Right renal cortex interstitium (tissue), 3 donors: ENCODE measurements around the gene IFI35. TPM values are rescaled to one million over a fixed set of nuclear protein-coding genes. Genes with fewer than 3 reads are reported as not detected.
"Not testable (repeated sequence)": the region's sequence is repeated elsewhere in the genome, so short reads cannot be mapped to it uniquely, and the experiment has no call there.

ENCODE experiments used
- DNase-seq, 3 donors: peaks; one replicate each; pipeline ENCODE4 v3.0.0-alpha.2; 2013; ENCODE audit warnings: low read depth in 3 of 3, low spot score in 2 of 3
- polyA plus RNA-seq, 3 donors: library from polyadenylated mRNA; unstranded; fragments of 120-200 nt; gene quantifications; one replicate each; pipeline ENCODE4 v1.2.1, GENCODE V29; 2013; ENCODE audit not compliant: insufficient read length in 3 of 3

IFI35 gene
- polyA plus RNA-seq, 3 donors, result 9.2 to 12.7 (median 10.5) TPM

- no peak for DNase-seq
Measured at GRCh38 chr17:42997390-42997983, 9.1 kb upstream of the IFI35 start.

DNA sequence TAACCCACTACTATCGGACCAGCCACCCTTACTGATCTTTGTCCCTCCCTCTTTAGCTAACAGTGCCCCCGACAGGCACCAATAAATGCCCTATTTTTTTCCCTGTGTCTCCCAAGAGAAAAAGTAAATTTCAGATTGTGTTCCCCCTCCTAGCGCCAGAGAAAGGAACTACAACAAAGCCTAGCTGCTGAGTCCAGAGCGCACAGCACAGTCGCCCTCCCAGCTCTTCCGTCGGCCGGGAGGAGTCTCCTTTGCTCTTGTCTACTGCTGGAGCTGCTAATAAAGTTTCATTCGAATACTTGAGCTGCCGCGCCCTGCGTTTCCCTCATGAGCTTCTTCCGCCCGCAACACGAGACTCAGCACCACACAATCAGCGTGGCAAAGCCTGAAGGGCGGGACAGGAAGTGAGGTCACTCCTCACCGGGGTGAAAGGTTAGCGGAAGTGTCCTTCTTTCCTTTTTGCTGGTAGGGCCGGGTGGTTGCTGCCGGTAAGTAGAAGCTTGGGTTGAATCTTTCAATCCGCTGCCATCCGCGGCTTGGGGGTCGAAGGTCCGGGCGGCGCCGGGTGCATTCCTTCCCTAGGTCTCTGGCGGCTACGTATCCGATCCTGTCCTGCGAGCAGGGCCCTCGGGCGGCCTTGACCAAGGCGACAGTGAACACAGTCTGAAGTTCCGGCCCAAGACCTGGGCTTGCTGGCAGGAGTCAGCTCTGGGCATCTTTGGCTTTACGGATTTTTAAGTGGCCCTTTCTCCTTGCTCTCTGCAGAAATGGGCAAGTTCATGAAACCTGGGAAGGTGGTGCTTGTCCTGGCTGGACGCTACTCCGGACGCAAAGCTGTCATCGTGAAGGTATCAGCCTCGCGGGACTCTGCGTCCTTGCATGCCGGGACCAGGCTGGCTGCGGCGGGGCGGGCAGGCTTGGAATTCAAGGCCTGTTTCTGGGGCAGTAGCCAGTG is 8.3 kb upstream of the IFI35 start, which contains the start of gene RPL27:
Gene RPL27, plus strand, starts transcription at position 436 of the 955 bp plus-strand sequence. Its CDS starts 332 bp downstream, at position 768.
- peak; percentile 99 to 100 (median 100) for DNase-seq

- no peak for DNase-seq
Measured at GRCh38 chr17:42999003-42999525, 7.5 kb upstream of the IFI35 start.

GRCh38 chr17:43000894-43001293 is 5.7 kb upstream of the IFI35 start:
- DNase-seq, result not testable (repeated sequence)

DNA sequence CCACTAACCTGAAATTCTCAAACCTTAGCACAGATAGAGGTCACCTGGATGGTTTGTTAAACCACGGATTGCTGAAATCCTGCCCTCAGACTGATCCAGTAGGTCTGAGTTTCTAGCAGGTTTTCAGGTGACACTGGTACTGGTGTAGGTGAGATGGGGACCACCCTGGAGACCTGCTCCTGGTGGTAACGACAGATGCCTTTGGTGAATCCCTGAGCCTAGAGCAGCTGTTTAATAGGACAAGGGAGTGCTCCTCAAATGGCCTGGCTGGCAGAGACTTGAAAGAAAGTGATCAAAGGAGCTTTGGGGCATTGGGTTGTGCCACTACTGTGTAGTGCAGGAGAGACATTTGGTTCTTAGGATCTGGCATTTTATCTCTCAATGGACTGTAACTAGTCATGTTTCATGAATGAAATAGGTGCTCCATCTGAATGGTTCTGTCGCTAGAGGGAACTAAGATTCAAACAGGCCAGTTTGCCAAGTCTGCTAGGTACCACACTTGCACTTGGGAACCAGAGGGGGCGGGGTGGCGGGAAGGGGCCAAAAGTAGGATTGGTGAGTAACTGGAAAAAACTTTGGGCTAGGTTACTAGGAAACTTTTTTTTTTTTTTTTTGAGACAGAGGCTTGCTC is 2.9 kb upstream of the IFI35 start:
- DNase-seq, result no peak

GRCh38 chr17:43010667-43011308 is 4.2 kb downstream of the IFI35 start:
- no peak for DNase-seq

DNA sequence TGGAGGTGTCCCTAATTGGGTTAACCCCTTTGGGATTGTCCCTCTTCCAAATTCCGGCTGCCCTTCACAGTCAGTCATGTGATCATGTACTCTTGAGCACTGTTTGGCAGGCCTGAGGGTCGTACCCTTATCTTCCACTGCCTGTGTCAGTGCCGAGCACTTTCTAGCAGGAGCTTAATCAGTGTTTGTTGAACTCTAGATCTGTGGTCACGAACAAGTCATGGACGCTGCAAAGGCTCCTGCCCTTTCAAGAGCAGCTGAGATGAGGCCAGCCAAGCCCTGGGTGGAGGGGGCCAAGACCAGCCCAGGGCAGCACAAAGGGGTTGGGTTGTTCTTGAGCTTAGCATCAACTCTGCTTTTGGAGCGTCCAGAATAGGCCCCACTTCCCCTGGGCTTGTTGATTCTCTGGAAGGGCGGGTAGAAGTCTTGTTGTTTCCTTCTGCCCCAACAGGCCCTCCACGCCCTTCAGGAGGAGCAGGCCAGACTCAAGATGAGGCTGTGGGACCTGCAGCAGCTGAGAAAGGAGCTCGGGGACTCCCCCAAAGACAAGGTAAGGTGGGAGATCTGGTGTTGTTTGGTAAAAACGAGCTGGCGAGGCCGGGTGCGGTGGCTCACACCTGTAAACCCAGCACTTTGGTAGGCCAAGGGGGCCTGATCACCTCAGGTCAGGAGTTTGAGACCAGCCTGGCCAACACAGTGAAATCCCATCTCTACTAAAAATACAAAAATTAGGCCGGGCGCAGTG is 5.3 kb downstream of the IFI35 start:
- DNase-seq, result no peak

- no peak for DNase-seq
Measured at GRCh38 chr17:43013296-43013695, 6.7 kb downstream of the IFI35 start.

DNA sequence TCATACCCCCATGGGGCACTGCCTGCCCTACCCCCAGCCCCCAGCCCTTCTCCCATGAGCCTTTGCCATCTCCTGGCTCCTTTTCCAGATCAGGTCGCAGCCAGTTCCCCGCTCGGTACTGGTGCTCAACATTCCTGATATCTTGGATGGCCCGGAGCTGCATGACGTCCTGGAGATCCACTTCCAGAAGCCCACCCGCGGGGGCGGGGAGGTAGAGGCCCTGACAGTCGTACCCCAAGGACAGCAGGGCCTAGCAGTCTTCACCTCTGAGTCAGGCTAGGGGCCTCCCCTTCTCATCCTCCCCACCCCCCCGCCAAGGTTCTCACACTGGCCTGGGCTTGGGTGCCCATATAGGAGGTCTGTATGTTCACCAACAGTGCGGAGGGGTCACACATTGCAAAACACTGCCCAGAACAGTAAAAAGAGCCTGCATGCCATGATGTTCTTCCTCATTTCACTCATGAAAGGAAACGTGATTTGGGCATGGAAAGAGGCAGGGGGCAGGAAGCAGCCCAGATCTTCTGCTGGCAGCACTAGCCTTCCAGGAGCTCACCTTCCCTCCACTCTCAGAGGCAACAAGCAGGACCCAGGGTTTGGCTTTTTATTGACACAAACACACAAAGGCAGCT is 7.5 kb downstream of the IFI35 start:
- no peak for DNase-seq

GRCh38 chr17:43014649-43015542 is 8.3 kb downstream of the IFI35 start:
- DNase-seq, result no peak

- no peak for DNase-seq
Measured at GRCh38 chr17:43015579-43015978, 9.0 kb downstream of the IFI35 start.

- DNase-seq, result no peak
Measured at GRCh38 chr17:43016216-43016615, 9.6 kb downstream of the IFI35 start.

DNA sequence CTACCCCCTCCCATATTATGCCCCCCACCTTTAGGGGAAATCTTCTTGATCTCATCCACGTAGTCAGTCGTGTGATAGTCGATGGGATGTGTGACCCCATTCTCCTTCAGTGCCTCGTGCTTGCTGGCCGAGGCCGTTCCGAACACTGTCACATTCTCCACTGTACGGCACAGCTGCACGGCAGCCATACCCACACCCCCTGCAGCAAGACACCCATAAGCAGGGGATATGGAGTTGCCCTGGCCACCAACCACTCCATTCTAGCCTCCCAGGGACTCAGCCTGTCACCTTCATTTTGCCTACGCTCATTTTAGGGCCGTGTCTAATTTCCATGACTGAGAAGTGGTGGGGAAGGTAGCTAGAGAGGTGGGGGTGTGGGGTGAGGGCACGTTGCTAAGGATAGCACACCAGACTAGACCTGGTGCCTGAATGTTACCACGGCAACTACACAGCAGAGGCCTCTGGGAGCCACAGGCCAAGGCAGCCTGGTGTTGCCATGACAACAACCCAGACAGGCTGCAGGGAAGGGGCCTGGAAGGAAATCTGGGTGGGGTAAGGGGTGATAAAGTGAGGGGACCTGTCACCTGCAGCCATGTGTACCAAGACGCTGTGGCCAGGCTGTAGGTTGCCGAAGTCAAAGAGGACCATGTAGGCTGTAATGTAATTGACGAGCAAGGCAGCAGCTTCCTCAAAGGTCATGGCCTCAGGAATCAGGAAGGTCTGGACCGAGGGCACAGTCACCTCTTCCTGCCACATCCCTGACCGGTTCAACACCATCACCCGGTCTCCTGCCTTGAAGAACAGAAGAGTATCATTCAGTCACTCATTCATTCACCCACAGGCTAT is 11.6 kb downstream of the IFI35 start:
- no peak for DNase-seq

- no peak for DNase-seq
Measured at GRCh38 chr17:43018932-43019331, 12.3 kb downstream of the IFI35 start.

DNA sequence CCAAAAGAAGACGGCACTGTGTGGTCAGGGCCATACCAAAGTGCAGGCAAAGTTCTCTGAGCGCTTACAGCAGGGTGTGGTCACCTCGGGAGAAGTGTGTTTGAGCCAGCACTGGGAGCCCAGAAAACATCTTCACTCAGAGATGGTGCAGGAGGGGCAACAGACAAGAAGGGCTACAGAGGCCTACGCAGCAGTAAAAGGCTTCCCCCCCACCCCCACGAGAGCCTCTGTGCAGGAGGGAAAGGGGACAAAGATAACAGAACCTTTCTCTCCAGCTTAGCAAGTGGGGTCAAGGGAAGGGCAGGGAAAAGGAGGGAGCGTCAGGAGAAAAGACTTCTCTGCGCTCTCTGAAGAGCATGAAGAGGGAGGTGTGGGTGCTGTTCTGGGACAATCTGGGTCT is 12.8 kb downstream of the IFI35 start:
- DNase-seq, result no peak

DNA sequence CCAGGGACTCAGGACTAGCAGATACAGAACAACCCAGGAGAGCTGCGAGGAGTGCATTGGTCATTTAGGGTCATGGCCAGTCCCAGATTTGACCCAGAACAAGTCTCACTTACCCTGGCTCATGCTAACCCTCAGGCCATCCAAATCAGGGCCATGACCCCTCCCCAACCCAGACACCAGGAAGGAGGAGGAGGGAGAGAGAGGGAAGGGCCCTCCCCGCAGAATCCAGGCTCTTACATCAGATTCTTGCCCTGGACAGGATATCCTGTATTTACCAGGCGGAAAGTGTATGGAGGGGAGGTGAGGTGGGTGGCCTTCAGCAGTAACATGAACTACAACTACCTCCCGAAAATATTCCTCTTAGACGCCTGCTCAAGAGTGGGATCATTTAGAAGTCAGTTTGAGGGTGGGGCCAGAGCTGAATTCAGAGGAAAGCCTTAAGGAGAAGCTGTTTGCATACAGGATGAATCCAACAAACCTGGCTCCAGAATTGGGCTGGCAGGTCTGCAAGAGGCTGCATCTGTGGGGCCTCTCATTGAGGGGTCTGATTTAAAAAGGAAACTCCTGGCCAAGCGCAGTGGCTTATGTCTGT is 13.5 kb downstream of the IFI35 start:
- DNase-seq, result no peak
